ENCODE measurements around the gene AMY2B.
"Not testable (repeated sequence)": the region's sequence is repeated elsewhere in the genome, so short reads cannot be mapped to it uniquely, and the experiment has no call there.

The AMY2B gene

DNA sequence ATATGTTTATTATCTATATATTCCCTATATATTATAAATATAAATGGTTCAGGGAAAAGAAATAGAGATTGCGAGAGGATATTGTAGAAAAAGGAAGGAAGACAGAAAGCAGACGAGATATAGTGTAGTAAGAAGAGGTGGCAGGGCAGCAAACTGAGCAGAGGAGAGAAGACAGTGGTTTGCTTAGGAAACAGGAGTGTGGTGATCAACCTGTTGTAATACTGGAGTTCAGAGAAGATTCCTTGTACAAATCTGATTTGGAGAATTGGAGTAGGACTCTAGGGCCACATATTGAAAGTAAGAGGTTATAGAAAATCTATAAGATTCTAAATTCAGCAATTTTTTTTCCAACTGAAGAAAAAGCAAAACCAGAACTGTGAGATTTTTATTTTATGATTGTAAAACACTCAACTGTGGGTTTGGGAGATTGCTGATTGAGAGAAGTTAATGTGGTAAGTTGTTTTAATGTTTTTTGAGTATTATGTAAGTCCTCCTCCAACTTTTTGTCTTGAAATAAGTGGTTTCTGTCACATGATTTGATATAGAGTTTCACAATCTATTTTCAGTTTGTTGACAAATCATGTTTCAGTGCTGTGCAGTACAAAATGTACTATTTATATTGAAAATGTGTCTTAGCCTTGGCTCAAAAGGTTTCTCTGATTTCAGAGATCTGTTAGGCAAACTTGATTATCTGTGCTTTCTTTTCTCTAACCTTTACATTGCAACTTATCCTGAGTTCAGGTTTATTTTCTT lies 9.6 kb upstream of the AMY2B start:
- TF ChIP-seq, protein P1, sequence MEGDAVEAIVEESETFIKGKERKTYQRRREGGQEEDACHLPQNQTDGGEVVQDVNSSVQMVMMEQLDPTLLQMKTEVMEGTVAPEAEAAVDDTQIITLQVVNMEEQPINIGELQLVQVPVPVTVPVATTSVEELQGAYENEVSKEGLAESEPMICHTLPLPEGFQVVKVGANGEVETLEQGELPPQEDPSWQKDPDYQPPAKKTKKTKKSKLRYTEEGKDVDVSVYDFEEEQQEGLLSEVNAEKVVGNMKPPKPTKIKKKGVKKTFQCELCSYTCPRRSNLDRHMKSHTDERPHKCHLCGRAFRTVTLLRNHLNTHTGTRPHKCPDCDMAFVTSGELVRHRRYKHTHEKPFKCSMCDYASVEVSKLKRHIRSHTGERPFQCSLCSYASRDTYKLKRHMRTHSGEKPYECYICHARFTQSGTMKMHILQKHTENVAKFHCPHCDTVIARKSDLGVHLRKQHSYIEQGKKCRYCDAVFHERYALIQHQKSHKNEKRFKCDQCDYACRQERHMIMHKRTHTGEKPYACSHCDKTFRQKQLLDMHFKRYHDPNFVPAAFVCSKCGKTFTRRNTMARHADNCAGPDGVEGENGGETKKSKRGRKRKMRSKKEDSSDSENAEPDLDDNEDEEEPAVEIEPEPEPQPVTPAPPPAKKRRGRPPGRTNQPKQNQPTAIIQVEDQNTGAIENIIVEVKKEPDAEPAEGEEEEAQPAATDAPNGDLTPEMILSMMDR (IDR thresholded peaks at IDR 0.05), result no peak
- Mint-ChIP-seq H3K27me3 (ENCODE audit: low read depth, poor library complexity) (peaks cover 8% of the 10 kb centered on the region), H3K36me3 (ENCODE audit: low read depth) (no peaks in the 10 kb centered on the region), H3K4me1 (no peaks in the 10 kb centered on the region), H3K4me3 (no peak overlapping the region), H3K27ac (no peak overlapping the region), H3K9me3 (no peaks in the 10 kb centered on the region)
- no peak for DNase-seq

DNA sequence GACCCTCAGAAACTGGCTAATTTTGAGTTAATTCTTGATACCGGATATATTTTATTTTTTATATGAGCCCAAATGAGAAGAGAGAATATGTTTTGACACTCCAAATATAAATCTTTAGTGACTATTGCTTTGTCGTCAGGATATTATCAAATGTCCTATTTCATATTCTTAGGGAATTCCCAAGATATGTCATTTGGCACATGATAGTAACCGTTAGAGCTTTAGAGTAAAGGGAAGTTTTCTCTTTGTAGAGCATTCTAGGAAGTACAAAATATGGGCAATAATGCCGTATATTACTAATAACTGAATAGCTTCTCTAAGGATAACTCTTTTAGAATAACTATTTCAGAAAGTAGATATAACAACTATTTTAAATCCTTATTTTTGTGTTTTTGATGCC lies 8.3 kb upstream of the AMY2B start:
- no peak overlapping the region for H3K4me3 Mint-ChIP-seq
- no peaks in the 10 kb centered on the region for H3K4me1 Mint-ChIP-seq
- peaks cover 8% of the 10 kb centered on the region for H3K27me3 Mint-ChIP-seq (ENCODE audit: low read depth, poor library complexity)
- H3K27ac Mint-ChIP-seq, result no peak overlapping the region
- TF ChIP-seq, protein P1 (IDR thresholded peaks at IDR 0.05), result no peak
- DNase-seq, result no peak
- H3K36me3 Mint-ChIP-seq (ENCODE audit: low read depth), result no peaks in the 10 kb centered on the region
- H3K9me3 Mint-ChIP-seq, result no peaks in the 10 kb centered on the region

DNA sequence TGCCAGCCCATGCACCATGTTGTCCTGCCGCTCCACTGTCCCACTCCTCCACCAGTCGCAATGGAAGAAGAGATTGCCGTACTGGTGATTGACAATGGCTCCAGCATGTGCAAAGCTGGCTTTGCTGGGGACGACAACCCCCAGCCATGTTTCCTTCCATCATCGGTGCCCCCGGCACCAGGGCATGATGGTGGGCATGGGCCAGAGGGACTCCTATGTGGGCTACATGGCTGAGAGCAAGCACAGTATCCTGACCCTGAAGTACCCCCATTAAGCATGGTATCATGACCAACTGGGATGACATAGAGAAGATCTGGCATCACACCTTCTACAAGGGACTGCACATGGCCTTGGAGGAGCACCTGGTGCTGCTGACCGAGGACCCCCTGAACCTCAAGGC lies 1.9 kb upstream of the AMY2B start:
- DNase-seq, result no peak
- Mint-ChIP-seq H3K36me3 (ENCODE audit: low read depth) (no peaks in the 10 kb centered on the region), H3K27ac (no peak overlapping the region), H3K27me3 (ENCODE audit: low read depth, poor library complexity) (no peaks in the 10 kb centered on the region), H3K9me3 (no peaks in the 10 kb centered on the region), H3K4me3 (no peak overlapping the region), H3K4me1 (no peaks in the 10 kb centered on the region)
- TF ChIP-seq, protein P1 (IDR thresholded peaks at IDR 0.05), result no peak

DNA sequence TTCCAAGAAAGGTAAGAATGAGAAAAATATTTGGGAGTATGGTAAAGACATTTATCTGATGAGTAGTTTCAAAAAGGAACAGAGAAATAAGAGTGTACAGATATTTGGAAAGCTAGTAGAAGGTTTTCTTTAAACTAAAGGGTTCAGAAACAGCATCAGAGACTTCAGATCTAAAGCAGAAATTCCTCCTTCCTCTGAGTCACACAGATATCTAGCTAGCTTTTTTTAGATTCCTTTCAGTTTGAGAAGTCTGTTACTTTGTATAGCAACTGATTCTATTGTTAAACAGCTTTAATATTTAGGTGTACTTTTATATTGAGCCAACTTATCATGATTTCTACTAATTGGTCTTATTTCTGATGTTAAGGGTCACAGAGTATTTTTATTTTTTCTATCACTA lies 4.7 kb downstream of the AMY2B start:
- Mint-ChIP-seq H3K9me3 (no peaks in the 10 kb centered on the region), H3K4me1 (no peaks in the 10 kb centered on the region), H3K4me3 (no peak overlapping the region), H3K27ac (no peak overlapping the region), H3K27me3 (ENCODE audit: low read depth, poor library complexity) (peaks cover 4% of the 10 kb centered on the region), H3K36me3 (ENCODE audit: low read depth) (no peaks in the 10 kb centered on the region)
- no peak for DNase-seq
- TF ChIP-seq, protein P1 (IDR thresholded peaks at IDR 0.05), result no peak

DNA sequence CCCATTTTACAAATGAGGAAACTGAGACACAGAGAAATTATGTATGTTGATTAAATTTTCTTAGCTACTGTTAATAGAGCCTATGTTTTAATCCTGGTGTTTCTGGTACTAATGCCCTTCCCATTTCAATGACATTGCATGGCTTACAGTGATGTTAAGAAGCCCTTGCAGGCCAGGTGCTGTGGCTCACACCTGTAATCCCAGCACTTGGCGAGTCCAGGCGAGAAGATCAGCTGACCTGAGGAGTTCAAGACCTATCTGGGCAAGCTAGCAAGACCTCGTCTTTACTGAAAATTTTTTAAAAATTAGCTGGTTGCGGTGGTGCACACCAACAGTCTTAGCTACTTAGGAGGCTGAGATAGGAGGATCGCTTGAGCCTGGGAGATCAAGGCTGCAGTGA lies 5.4 kb downstream of the AMY2B start:
- H3K27ac Mint-ChIP-seq; H3K9me3 Mint-ChIP-seq; H3K27me3 Mint-ChIP-seq (ENCODE audit: low read depth, poor library complexity); H3K4me1 Mint-ChIP-seq; H3K4me3 Mint-ChIP-seq; DNase-seq; H3K36me3 Mint-ChIP-seq (ENCODE audit: low read depth): not testable (repeated sequence)

DNA sequence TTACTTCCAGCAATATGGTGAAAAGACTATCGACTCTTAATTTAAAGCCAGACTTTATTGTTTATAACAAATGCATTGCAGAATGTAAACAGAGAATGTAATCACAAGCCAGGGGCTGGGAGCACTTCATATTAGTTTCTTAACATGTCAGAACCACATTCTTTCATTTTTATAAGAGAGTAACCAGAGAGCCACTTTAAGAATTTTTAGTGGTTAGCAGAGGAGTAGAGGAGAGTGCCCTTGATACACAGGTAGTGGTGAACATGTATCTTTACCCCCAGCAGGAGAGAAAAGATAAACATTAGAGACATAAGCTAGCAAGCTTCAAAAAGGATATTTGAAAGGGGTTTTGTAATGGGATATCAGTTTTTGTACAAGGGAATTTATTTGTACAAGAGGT lies 11.1 kb downstream of the AMY2B start:
- TF ChIP-seq, protein P1 (IDR thresholded peaks at IDR 0.05), result no peak
- H3K9me3 Mint-ChIP-seq, result peaks cover 13% of the 10 kb centered on the region

More for the DNA sequence above, 11.1 kb downstream of the AMY2B start:
- Mint-ChIP-seq H3K27me3 (ENCODE audit: low read depth, poor library complexity) (no peaks in the 10 kb centered on the region), H3K4me3 (no peak overlapping the region), H3K4me1 (no peaks in the 10 kb centered on the region), H3K36me3 (ENCODE audit: low read depth) (no peaks in the 10 kb centered on the region), H3K27ac (no peak overlapping the region)
- DNase-seq, result no peak

All from nephron progenitor cell (in vitro differentiated cells).